CD4-positive, alpha-beta T cell (primary cell): ENCODE measurements around the gene PHF11. TPM values are rescaled to one million over a fixed set of nuclear protein-coding genes. Genes with fewer than 3 reads are reported as not detected.

Experiments used
- ATAC-seq: fragments of 200-7000 bp; cut with Tn5 transposase; one replicate; pipeline ENCODE4 v1.10.0; 2022; ENCODE audit warnings: mild to moderate bottlenecking; ENCODE audit not compliant: poor library complexity
- CTCF ChIA-PET: fragments of 350-600 bp; sonication (Branson Sonifier 250); formaldehyde crosslinking; loops from one replicate; lab custom pipeline; 2021; ENCODE audit warnings: antibody characterized with exemption, inconsistent platforms; lab: Charles Lee
- POLR2A ChIA-PET: fragments of 350-600 bp; sonication (Branson Sonifier 250); formaldehyde crosslinking; loops from one replicate; lab custom pipeline; 2021; ENCODE audit warnings: antibody characterized with exemption, inconsistent platforms; lab: Charles Lee
- DNase-seq, 14 experiments: peaks; one replicate each; pipeline ENCODE4 v3.0.0-alpha.2; 2013 to 2020; ENCODE audit warnings: mixed read lengths in 2 of 14
- H3K27ac ChIP-seq, 2 donors: one replicate each; pipeline versions ENCODE4 v1.5.1 to v1.7.0; 2013; ENCODE audit warnings: low read length in 2 of 2, low read depth in 1 of 2, mild to moderate bottlenecking in 1 of 2
- H3K27me3 ChIP-seq, 2 experiments: 1 replicate in 1 of 2; 2 replicates in 1 of 2; pipeline versions ENCODE4 v1.6.1 to v1.7.0; 2013; ENCODE audit warnings: low read length in 2 of 2, control low read depth in 1 of 2, mild to moderate bottlenecking in 1 of 2, moderate library complexity in 1 of 2; ENCODE audit not compliant: insufficient read depth in 2 of 2, control insufficient read depth in 1 of 2
- H3K36me3 ChIP-seq: one replicate; pipeline ENCODE4 v1.6.1; 2013; ENCODE audit warnings: low read length, control low read depth; ENCODE audit not compliant: insufficient read depth
- H3K4me1 ChIP-seq: one replicate; pipeline ENCODE4 v1.6.1; 2013; ENCODE audit warnings: low read length, control low read depth; ENCODE audit not compliant: insufficient read depth
- H3K4me3 ChIP-seq: one replicate; pipeline ENCODE4 v1.5.1; 2013; ENCODE audit warnings: mild to moderate bottlenecking, low read length, moderate library complexity
- H3K9me3 ChIP-seq, 2 experiments: 1 replicate in 1 of 2; 2 replicates in 1 of 2; pipeline versions ENCODE4 v1.6.1 to v1.7.0; 2013; ENCODE audit warnings: low read length in 2 of 2, mild to moderate bottlenecking in 2 of 2, control low read depth in 1 of 2, moderate library complexity in 1 of 2; ENCODE audit not compliant: control insufficient read depth in 1 of 2, insufficient read depth in 1 of 2
- H3K27ac Mint-ChIP-seq: one replicate; pipeline ENCODE4 v1.8.0; 2020; ENCODE audit warnings: mixed read lengths
- H3K27me3 Mint-ChIP-seq: one replicate; pipeline ENCODE4 v1.8.0; 2021; ENCODE audit warnings: mixed read lengths
- H3K36me3 Mint-ChIP-seq: one replicate; pipeline ENCODE4 v1.8.0; 2021; ENCODE audit warnings: low read depth, mixed read lengths
- H3K4me1 Mint-ChIP-seq: one replicate; pipeline ENCODE4 v1.8.0; 2021; ENCODE audit warnings: low read depth, mixed read lengths
- H3K4me3 Mint-ChIP-seq: one replicate; pipeline ENCODE4 v1.8.0; 2020; ENCODE audit warnings: mild to moderate bottlenecking, mixed read lengths
- H3K9me3 Mint-ChIP-seq: one replicate; pipeline ENCODE4 v1.8.0; 2020; ENCODE audit warnings: mixed read lengths
- CTCF ChIP-seq: fragments of 200-600 bp; IDR thresholded peaks from one replicate; pipeline ENCODE4 v1.8.0; 2022; ENCODE audit warnings: antibody characterized with exemption, mild to moderate bottlenecking
- intact Hi-C, 2 experiments: fragments of 100-400 bp; cut with DNase I in 1 of 2; cut with micrococcal nuclease in 1 of 2; formaldehyde crosslinking; loops; one replicate each; pipeline versions ENCODE4 v1.15.1 to v1.9.0; 2023 to 2025; cut with DNase I, micrococcal nuclease
- total RNA-seq, 174 experiments: library from RNA in 2 of 174; stranded (reverse) in 2 of 174; gene quantifications; one replicate each; pipeline ENCODE4 v1.2.3 and lab custom pipeline; 2021 to 2026

Gene PHF11
- total RNA-seq, 2 experiments from 2014 or later, result 105 TPM

GRCh38 chr13:49545661-49546060, 49.9 kb downstream of the PHF11 start:
- H3K9me3 Mint-ChIP-seq, result no peaks in the 10 kb centered on the region
- no peaks in the 10 kb centered on the region for H3K27me3 Mint-ChIP-seq
- DNase-seq, result no peak
- POLR2A ChIA-PET, result no interaction called here
- peaks cover 82% of the 10 kb centered on the region for H3K36me3 Mint-ChIP-seq
- Histone ChIP-seq H3K36me3 (peaks cover 41% of the 10 kb centered on the region), H3K27me3 (no peaks in the 10 kb centered on the region), H3K9me3 (no peaks in the 10 kb centered on the region), H3K27ac (no peak overlapping the region), H3K4me3 (no peak overlapping the region), H3K4me1 (no peaks in the 10 kb centered on the region)
- intact Hi-C loops, result no loop called here
- peak overlapping the region; percentile 2 for H3K27ac Mint-ChIP-seq
- no peak overlapping the region for H3K4me3 Mint-ChIP-seq
- peaks cover 5% of the 10 kb centered on the region for H3K4me1 Mint-ChIP-seq
- ATAC-seq, result no peak
- CTCF ChIA-PET, result no interaction called here
- TF ChIP-seq CTCF, result no peak

GRCh38 chr13:49546561-49546960, 50.8 kb downstream of the PHF11 start:
- peaks cover 76% of the 10 kb centered on the region for H3K36me3 Mint-ChIP-seq
- no peaks in the 10 kb centered on the region for H3K4me1 ChIP-seq
- no peak overlapping the region for H3K4me3 Mint-ChIP-seq
- H3K27ac ChIP-seq, result no peak overlapping the region
- peaks cover 44% of the 10 kb centered on the region for H3K36me3 ChIP-seq
- ATAC-seq (no peak), DNase-seq (no peak)
- no peak overlapping the region for H3K4me3 ChIP-seq
- POLR2A ChIA-PET, result no interaction called here
- no peak for TF ChIP-seq CTCF
- H3K27ac Mint-ChIP-seq, result no peak overlapping the region
- no peaks in the 10 kb centered on the region for H3K4me1 Mint-ChIP-seq
- CTCF ChIA-PET, result no interaction called here
- no peaks in the 10 kb centered on the region for H3K9me3 Mint-ChIP-seq
- intact Hi-C loops, result no loop called here
- no peaks in the 10 kb centered on the region for H3K27me3 ChIP-seq
- no peaks in the 10 kb centered on the region for H3K27me3 Mint-ChIP-seq
- no peaks in the 10 kb centered on the region for H3K9me3 ChIP-seq

- H3K9me3 ChIP-seq, result no peaks in the 10 kb centered on the region
- ATAC-seq (no peak), DNase-seq (peak in 2 of 14 experiments; percentile 11)
- no peak overlapping the region for H3K4me3 ChIP-seq
- no peak overlapping the region for H3K27ac ChIP-seq
- Mint-ChIP-seq H3K27ac (no peak overlapping the region), H3K4me3 (no peak overlapping the region), H3K4me1 (no peaks in the 10 kb centered on the region), H3K9me3 (no peaks in the 10 kb centered on the region), H3K27me3 (no peaks in the 10 kb centered on the region), H3K36me3 (peaks cover 77% of the 10 kb centered on the region)
- POLR2A ChIA-PET, result no interaction called here
- CTCF ChIA-PET, result interaction anchor here (1.0 kb wide), 1 partner anchor 58 kb away, joined by 3 read pairs; no protein-coding TSS in a partner anchor
- no peaks in the 10 kb centered on the region for H3K27me3 ChIP-seq
- H3K36me3 ChIP-seq, result peaks cover 45% of the 10 kb centered on the region
- H3K4me1 ChIP-seq, result no peaks in the 10 kb centered on the region
- intact Hi-C loops, result no loop called here
- no peak for TF ChIP-seq CTCF
Observed at GRCh38 chr13:49549289-49549688, 53.5 kb downstream of the PHF11 start.
